ENCODE data around the gene ELP4. TPM values are rescaled to one million over a fixed set of nuclear protein-coding genes. Genes with fewer than 3 reads are reported as not detected.
"Not testable (repeated sequence)": the region's sequence is repeated elsewhere in the genome, so short reads cannot be mapped to it uniquely, and the experiment has no call there.

The ELP4 gene
- polyA plus RNA-seq, 3 donors: 24.6 to 25.1 (median 24.8) TPM

GRCh38 chr11:31673108-31673507 lies 163.5 kb downstream of the ELP4 start:
- not testable (repeated sequence) for DNase-seq (ENCODE audit: extremely low read depth in 1 of 11, low read depth in 9 of 11, low spot score in 4 of 11)

GRCh38 chr11:31676280-31676982 lies 166.9 kb downstream of the ELP4 start:
- no peak for DNase-seq (ENCODE audit: extremely low read depth in 1 of 11, low read depth in 9 of 11, low spot score in 4 of 11)

- DNase-seq (ENCODE audit: extremely low read depth in 1 of 11, low read depth in 9 of 11, low spot score in 4 of 11): no peak
Measured at GRCh38 chr11:31680770-31681169, 171.2 kb downstream of the ELP4 start.

GRCh38 chr11:31687256-31687655 lies 177.7 kb downstream of the ELP4 start:
- DNase-seq (ENCODE audit: extremely low read depth in 1 of 11, low read depth in 9 of 11, low spot score in 4 of 11): no peak

GRCh38 chr11:31687861-31688260 lies 178.3 kb downstream of the ELP4 start:
- DNase-seq (ENCODE audit: extremely low read depth in 1 of 11, low read depth in 9 of 11, low spot score in 4 of 11): no peak

- no peak for DNase-seq (ENCODE audit: extremely low read depth in 1 of 11, low read depth in 9 of 11, low spot score in 4 of 11)
Measured at GRCh38 chr11:31689559-31689958, 180.0 kb downstream of the ELP4 start.

GRCh38 chr11:31690041-31690440 lies 180.5 kb downstream of the ELP4 start:
- no peak for DNase-seq (ENCODE audit: extremely low read depth in 1 of 11, low read depth in 9 of 11, low spot score in 4 of 11)

- no peak for DNase-seq (ENCODE audit: extremely low read depth in 1 of 11, low read depth in 9 of 11, low spot score in 4 of 11)
Measured at GRCh38 chr11:31690516-31690915, 180.9 kb downstream of the ELP4 start.

GRCh38 chr11:31692466-31692865 lies 182.9 kb downstream of the ELP4 start:
- no peak for DNase-seq (ENCODE audit: extremely low read depth in 1 of 11, low read depth in 9 of 11, low spot score in 4 of 11)

- DNase-seq (ENCODE audit: extremely low read depth in 1 of 11, low read depth in 9 of 11, low spot score in 4 of 11): not testable (repeated sequence)
Measured at GRCh38 chr11:31697049-31697448, 187.5 kb downstream of the ELP4 start.

GRCh38 chr11:31699066-31699465 lies 189.5 kb downstream of the ELP4 start:
- DNase-seq (ENCODE audit: extremely low read depth in 1 of 11, low read depth in 9 of 11, low spot score in 4 of 11): no peak

- DNase-seq (ENCODE audit: extremely low read depth in 1 of 11, low read depth in 9 of 11, low spot score in 4 of 11): no peak
Measured at GRCh38 chr11:31702966-31703365, 193.4 kb downstream of the ELP4 start.

- DNase-seq (ENCODE audit: extremely low read depth in 1 of 11, low read depth in 9 of 11, low spot score in 4 of 11): no peak
Measured at GRCh38 chr11:31706357-31706756, 196.8 kb downstream of the ELP4 start.

GRCh38 chr11:31711137-31711536 lies 201.6 kb downstream of the ELP4 start:
- no peak for DNase-seq (ENCODE audit: extremely low read depth in 1 of 11, low read depth in 9 of 11, low spot score in 4 of 11)

GRCh38 chr11:31712851-31713250 lies 203.3 kb downstream of the ELP4 start:
- DNase-seq (ENCODE audit: extremely low read depth in 1 of 11, low read depth in 9 of 11, low spot score in 4 of 11): no peak

GRCh38 chr11:31714840-31715239 lies 205.3 kb downstream of the ELP4 start:
- DNase-seq (ENCODE audit: extremely low read depth in 1 of 11, low read depth in 9 of 11, low spot score in 4 of 11): no peak

- DNase-seq (ENCODE audit: extremely low read depth in 1 of 11, low read depth in 9 of 11, low spot score in 4 of 11): no peak
Measured at GRCh38 chr11:31720225-31720624, 210.7 kb downstream of the ELP4 start.

GRCh38 chr11:31720671-31721365 lies 211.3 kb downstream of the ELP4 start:
- no peak for DNase-seq (ENCODE audit: extremely low read depth in 1 of 11, low read depth in 9 of 11, low spot score in 4 of 11)

- no peak for DNase-seq (ENCODE audit: extremely low read depth in 1 of 11, low read depth in 9 of 11, low spot score in 4 of 11)
Measured at GRCh38 chr11:31722754-31723153, 213.2 kb downstream of the ELP4 start.

- DNase-seq (ENCODE audit: extremely low read depth in 1 of 11, low read depth in 9 of 11, low spot score in 4 of 11): no peak
Measured at GRCh38 chr11:31725176-31725575, 215.6 kb downstream of the ELP4 start.

GRCh38 chr11:31728432-31728831 lies 218.9 kb downstream of the ELP4 start:
- DNase-seq (ENCODE audit: extremely low read depth in 1 of 11, low read depth in 9 of 11, low spot score in 4 of 11): no peak

Data from renal cortex interstitium (tissue), 11 donors.